Natural killer cell (primary cell): ENCODE data around the gene P2RX2. TPM values are rescaled to one million over a fixed set of nuclear protein-coding genes. Genes with fewer than 3 reads are reported as not detected.

Experiments used
- ATAC-seq, 3 donors: fragments of 150-1000 bp in 2 of 3; fragments of 200-7000 bp in 1 of 3; cut with Tn5 transposase; 1 replicate in 1 of 3; 2 replicates in 2 of 3; pipeline ENCODE4 v1.10.0; 2021; ENCODE audit warnings: mild to moderate bottlenecking in 2 of 3, moderate library complexity in 2 of 3
- DNase-seq, 2 donors: peaks; one replicate each; pipeline versions ENCODE4 v3.0.0 to v3.0.0-alpha.2; 2013 to 2021; ENCODE audit warnings: mixed read lengths in 1 of 2
- H3K27ac ChIP-seq: one replicate; pipeline ENCODE4 v1.5.1; 2013; ENCODE audit warnings: mild to moderate bottlenecking, low read length
- H3K27me3 ChIP-seq: one replicate; pipeline ENCODE4 v1.6.1; 2013; ENCODE audit warnings: low read length; ENCODE audit not compliant: control insufficient read depth, insufficient read depth
- H3K36me3 ChIP-seq: one replicate; pipeline ENCODE4 v1.6.1; 2013; ENCODE audit warnings: low read length; ENCODE audit not compliant: control insufficient read depth, insufficient read depth
- H3K4me1 ChIP-seq: one replicate; pipeline ENCODE4 v1.6.1; 2013; ENCODE audit warnings: low read length; ENCODE audit not compliant: control insufficient read depth, insufficient read depth
- H3K4me3 ChIP-seq: one replicate; pipeline ENCODE4 v1.5.1; 2013; ENCODE audit warnings: low read length
- H3K9me3 ChIP-seq: one replicate; pipeline ENCODE4 v1.6.1; 2013; ENCODE audit warnings: low read length; ENCODE audit not compliant: control insufficient read depth, insufficient read depth
- H3K27ac Mint-ChIP-seq, 2 donors: one replicate each; pipeline ENCODE4 v1.8.0; 2022; ENCODE audit warnings: mild to moderate bottlenecking in 2 of 2, mixed read lengths in 2 of 2, moderate library complexity in 1 of 2
- H3K27me3 Mint-ChIP-seq, 2 donors: one replicate each; pipeline ENCODE4 v1.8.0; 2022; ENCODE audit warnings: low read depth in 2 of 2, mixed read lengths in 2 of 2
- H3K36me3 Mint-ChIP-seq: one replicate; pipeline ENCODE4 v1.8.0; 2022; ENCODE audit warnings: mixed read lengths
- H3K4me1 Mint-ChIP-seq, 2 donors: one replicate each; pipeline ENCODE4 v1.8.0; 2022; ENCODE audit warnings: mixed read lengths in 2 of 2
- H3K4me3 Mint-ChIP-seq: one replicate; pipeline ENCODE4 v1.8.0; 2022; ENCODE audit warnings: mild to moderate bottlenecking, moderate library complexity, mixed read lengths
- H3K9me3 Mint-ChIP-seq, 2 donors: one replicate each; pipeline ENCODE4 v1.8.0; 2022; ENCODE audit warnings: mixed read lengths in 2 of 2
- CTCF ChIP-seq: fragments of 200-600 bp; IDR thresholded peaks from one replicate; pipeline ENCODE4 v1.8.0; 2022; ENCODE audit warnings: antibody characterized with exemption
- WGBS: methylation state at CpG from one replicate; pipeline ENCODE4 v1.1.7; 2013; ENCODE audit warnings: missing lambda C conversion rate; ENCODE audit not compliant: insufficient coverage; 5-methylcytosine and 5-hydroxymethylcytosine counted together
- intact Hi-C: fragments of 100-400 bp; cut with micrococcal nuclease; formaldehyde crosslinking; loops from one replicate; pipeline ENCODE4 v1.14.2; 2022
- total RNA-seq, 4 donors: library from RNA; stranded (reverse); fragments of 120-200 nt in 1 of 4; gene quantifications; one replicate each; pipeline versions ENCODE4 v1.2.3 to v1.2.4, GENCODE V29; 2013 to 2022

The P2RX2 gene
- total RNA-seq, 3 donors from 2014 or later (not counting 1 experiment from before 2014, with no cell fraction given) = not detected

DNA sequence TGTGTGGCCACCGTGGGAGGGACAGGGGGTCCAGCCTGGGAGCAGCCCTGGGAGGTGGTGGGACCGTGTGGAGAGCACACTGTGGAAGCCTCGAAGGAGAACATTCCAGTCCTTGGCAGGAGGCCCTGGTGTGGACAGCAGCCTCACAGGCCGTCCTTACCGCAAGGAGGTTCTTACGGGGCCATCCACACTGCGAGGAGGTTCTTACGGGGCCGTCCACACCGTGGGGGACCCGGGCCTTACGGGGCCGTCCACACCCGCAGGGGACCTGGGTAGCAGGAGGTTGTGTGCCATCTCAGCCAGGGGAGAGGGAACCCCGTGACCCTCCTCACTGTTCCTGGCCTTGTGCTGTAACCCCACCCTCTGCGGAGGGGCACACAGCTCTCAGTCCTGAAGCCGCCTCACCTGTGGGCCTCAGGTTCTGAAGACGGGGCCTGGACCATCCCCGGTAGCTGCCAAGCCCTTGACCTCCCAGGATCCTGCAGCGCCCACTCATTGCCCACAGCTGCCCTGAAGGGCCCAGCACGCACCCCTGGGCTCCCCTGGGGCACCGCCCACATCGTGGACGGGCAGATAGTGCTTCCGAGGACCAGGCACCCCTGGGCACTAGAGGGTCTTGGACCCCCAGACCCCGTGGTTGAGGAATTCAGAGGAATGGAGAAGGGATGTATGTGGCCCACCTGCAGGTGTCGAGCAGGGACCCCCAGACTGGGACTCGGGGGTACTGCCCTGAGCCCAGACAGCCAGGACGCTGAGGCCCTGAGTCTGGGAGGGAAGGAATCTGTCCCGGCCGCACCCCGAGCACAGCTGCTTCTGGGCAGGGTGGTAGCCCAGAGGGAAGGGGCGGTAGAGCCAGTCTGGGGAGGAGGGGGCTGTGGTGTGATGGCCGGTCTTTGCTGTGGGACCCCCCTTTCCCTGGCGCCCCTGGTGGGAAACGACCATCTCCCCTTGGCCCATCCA, 45.5 kb upstream of the P2RX2 start:
- Histone ChIP-seq H3K27ac (no peak overlapping the region), H3K4me3 (no peak overlapping the region), H3K36me3 (peaks cover 15% of the 10 kb centered on the region), H3K27me3 (no peaks in the 10 kb centered on the region), H3K4me1 (peaks cover 13% of the 10 kb centered on the region), H3K9me3 (no peaks in the 10 kb centered on the region)
- H3K4me3 Mint-ChIP-seq = no peak overlapping the region
- no peak for ATAC-seq
- WGBS = 95% methylated on average over 36 of the region's 36 CpGs
- no peaks in the 10 kb centered on the region for H3K27me3 Mint-ChIP-seq
- no peak overlapping the region for H3K27ac Mint-ChIP-seq
- no peak for DNase-seq
- H3K4me1 Mint-ChIP-seq = peaks cover 0 to 12% of the 10 kb centered on the region in 2 donors
- no peak for TF ChIP-seq CTCF
- H3K36me3 Mint-ChIP-seq = no peaks in the 10 kb centered on the region
- intact Hi-C loops = no loop called here
- no peaks in the 10 kb centered on the region for H3K9me3 Mint-ChIP-seq

GRCh38 chr12:132574271-132574996, 44.1 kb upstream of the P2RX2 start:
- ATAC-seq = no peak
- Histone ChIP-seq H3K36me3 (peaks cover 20% of the 10 kb centered on the region), H3K27ac (no peak overlapping the region), H3K4me3 (no peak overlapping the region), H3K9me3 (no peaks in the 10 kb centered on the region), H3K4me1 (peaks cover 4% of the 10 kb centered on the region), H3K27me3 (no peaks in the 10 kb centered on the region)
- Mint-ChIP-seq H3K9me3 (no peaks in the 10 kb centered on the region), H3K4me3 (no peak overlapping the region), H3K27me3 (no peaks in the 10 kb centered on the region), H3K27ac (no peak overlapping the region), H3K4me1 (peaks cover 0 to 3% of the 10 kb centered on the region in 2 donors), H3K36me3 (no peaks in the 10 kb centered on the region)
- TF ChIP-seq CTCF = no peak
- intact Hi-C loops = no loop called here
- DNase-seq = no peak
- 97% methylated on average over 39 of the region's 39 CpGs for WGBS

DNA sequence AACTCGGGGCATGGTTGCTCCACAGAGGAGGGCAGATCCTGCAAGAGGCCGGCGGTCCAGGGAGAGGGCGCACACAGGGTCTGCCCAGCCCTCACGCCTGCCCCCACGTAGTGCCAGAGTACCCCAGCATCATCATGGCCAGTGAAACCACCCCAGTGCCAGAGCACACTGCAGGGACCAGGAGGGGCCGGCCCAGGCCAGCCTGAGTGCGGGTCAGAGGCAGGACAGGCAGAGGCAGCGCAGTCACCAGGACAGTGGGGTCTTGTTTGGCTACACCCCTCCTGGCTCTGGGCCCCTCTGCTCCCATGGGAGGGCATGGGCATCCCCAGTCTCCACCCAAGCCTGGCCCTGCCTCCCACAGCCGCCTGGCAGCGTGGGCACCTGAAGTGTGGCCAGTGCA, 42.9 kb upstream of the P2RX2 start:
- intact Hi-C loops = no loop called here
- H3K27ac Mint-ChIP-seq = no peak overlapping the region

More for the DNA sequence above, 42.9 kb upstream of the P2RX2 start:
- no peaks in the 10 kb centered on the region for H3K9me3 ChIP-seq
- 94% methylated on average over 11 of the region's 11 CpGs for WGBS
- H3K4me1 ChIP-seq = no peaks in the 10 kb centered on the region
- no peak overlapping the region for H3K4me3 Mint-ChIP-seq
- no peaks in the 10 kb centered on the region for H3K9me3 Mint-ChIP-seq
- H3K27me3 ChIP-seq = no peaks in the 10 kb centered on the region
- no peak overlapping the region for H3K4me3 ChIP-seq
- no peak for TF ChIP-seq CTCF
- DNase-seq (no peak), ATAC-seq (no peak)
- no peaks in the 10 kb centered on the region for H3K36me3 Mint-ChIP-seq
- no peak overlapping the region for H3K27ac ChIP-seq
- H3K4me1 Mint-ChIP-seq = no peaks in the 10 kb centered on the region
- no peaks in the 10 kb centered on the region for H3K27me3 Mint-ChIP-seq
- peaks cover 20% of the 10 kb centered on the region for H3K36me3 ChIP-seq
